Ishikawa (cell line): ENCODE measurements around the gene MDC1.
A peak's percentile ranks its signal among the peaks of the same experiment; 100 is the strongest.

Experiments used
- CEBPB ChIP-seq: IDR thresholded peaks from 2 replicates; pipeline ENCODE4 v1.6.1; 2012
- CREB1 ChIP-seq: IDR thresholded peaks from 2 replicates; pipeline ENCODE4 v1.6.1; 2012; ENCODE audit warnings: low read depth
- EGR1 ChIP-seq: IDR thresholded peaks from 2 replicates; pipeline ENCODE4 v1.6.1; 2012
- EP300 ChIP-seq: IDR thresholded peaks from 2 replicates; pipeline ENCODE4 v1.6.1; 2012; ENCODE audit warnings: borderline replicate concordance
- FOXM1 ChIP-seq: IDR thresholded peaks from 2 replicates; pipeline ENCODE4 v1.6.1; 2012; ENCODE audit warnings: low read depth, borderline replicate concordance
- NFIC ChIP-seq: IDR thresholded peaks from 2 replicates; pipeline ENCODE4 v1.6.1; 2012
- RAD21 ChIP-seq: IDR thresholded peaks from 2 replicates; pipeline ENCODE4 v1.6.1; 2012; ENCODE audit warnings: low read depth
- TAF1 ChIP-seq: IDR thresholded peaks from 2 replicates; pipeline ENCODE4 v1.6.1; 2012; ENCODE audit warnings: low read depth, mild to moderate bottlenecking
- TCF12 ChIP-seq: IDR thresholded peaks from 2 replicates; pipeline ENCODE4 v1.6.1; 2012; ENCODE audit warnings: low read depth
- TEAD4 ChIP-seq: IDR thresholded peaks from 2 replicates; pipeline ENCODE4 v1.6.1; 2012
- YY1 ChIP-seq: IDR thresholded peaks from 2 replicates; pipeline ENCODE4 v1.6.1; 2012; ENCODE audit warnings: low read depth
- ZBTB7A ChIP-seq: IDR thresholded peaks from 2 replicates; pipeline ENCODE4 v1.6.1; 2012; ENCODE audit warnings: low read depth
- TF ChIP-seq, protein P1 (sequence below): IDR thresholded peaks from 2 replicates; pipeline ENCODE4 v1.6.1; 2012; ENCODE audit warnings: low read depth, mild to moderate bottlenecking
- TF ChIP-seq, protein P2 (sequence below): IDR thresholded peaks from 2 replicates; pipeline ENCODE4 v1.6.1; 2012
- TF ChIP-seq, protein P3 (sequence below): IDR thresholded peaks from 2 replicates; pipeline ENCODE4 v1.6.1; 2012

Gene MDC1

DNA sequence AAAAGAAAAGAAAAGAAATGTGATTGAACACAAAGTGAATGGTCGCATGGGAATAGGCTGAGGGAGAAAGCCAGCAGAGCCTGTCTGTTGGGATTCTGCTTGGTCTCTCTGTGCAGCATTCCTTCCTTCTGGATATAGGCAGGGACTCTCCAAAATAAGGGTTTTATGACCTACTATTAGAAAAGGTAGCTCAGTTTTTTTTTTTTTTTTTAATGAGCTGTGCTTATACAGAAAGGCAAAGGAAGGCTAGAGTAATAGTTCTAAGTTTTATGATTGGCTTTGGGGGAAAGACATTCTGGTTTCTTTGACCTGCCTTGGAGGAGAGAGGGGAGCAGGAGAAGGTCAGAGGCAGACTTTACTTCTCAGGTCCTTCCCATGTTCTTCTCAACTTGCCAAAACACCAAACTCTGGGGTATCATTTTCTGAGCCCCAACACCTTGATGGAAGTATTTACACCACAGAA is 46.1 kb upstream of the MDC1 start:
- TF ChIP-seq, protein P1, sequence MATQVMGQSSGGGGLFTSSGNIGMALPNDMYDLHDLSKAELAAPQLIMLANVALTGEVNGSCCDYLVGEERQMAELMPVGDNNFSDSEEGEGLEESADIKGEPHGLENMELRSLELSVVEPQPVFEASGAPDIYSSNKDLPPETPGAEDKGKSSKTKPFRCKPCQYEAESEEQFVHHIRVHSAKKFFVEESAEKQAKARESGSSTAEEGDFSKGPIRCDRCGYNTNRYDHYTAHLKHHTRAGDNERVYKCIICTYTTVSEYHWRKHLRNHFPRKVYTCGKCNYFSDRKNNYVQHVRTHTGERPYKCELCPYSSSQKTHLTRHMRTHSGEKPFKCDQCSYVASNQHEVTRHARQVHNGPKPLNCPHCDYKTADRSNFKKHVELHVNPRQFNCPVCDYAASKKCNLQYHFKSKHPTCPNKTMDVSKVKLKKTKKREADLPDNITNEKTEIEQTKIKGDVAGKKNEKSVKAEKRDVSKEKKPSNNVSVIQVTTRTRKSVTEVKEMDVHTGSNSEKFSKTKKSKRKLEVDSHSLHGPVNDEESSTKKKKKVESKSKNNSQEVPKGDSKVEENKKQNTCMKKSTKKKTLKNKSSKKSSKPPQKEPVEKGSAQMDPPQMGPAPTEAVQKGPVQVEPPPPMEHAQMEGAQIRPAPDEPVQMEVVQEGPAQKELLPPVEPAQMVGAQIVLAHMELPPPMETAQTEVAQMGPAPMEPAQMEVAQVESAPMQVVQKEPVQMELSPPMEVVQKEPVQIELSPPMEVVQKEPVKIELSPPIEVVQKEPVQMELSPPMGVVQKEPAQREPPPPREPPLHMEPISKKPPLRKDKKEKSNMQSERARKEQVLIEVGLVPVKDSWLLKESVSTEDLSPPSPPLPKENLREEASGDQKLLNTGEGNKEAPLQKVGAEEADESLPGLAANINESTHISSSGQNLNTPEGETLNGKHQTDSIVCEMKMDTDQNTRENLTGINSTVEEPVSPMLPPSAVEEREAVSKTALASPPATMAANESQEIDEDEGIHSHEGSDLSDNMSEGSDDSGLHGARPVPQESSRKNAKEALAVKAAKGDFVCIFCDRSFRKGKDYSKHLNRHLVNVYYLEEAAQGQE, result no peak
- no peak for TF ChIP-seq YY1

DNA sequence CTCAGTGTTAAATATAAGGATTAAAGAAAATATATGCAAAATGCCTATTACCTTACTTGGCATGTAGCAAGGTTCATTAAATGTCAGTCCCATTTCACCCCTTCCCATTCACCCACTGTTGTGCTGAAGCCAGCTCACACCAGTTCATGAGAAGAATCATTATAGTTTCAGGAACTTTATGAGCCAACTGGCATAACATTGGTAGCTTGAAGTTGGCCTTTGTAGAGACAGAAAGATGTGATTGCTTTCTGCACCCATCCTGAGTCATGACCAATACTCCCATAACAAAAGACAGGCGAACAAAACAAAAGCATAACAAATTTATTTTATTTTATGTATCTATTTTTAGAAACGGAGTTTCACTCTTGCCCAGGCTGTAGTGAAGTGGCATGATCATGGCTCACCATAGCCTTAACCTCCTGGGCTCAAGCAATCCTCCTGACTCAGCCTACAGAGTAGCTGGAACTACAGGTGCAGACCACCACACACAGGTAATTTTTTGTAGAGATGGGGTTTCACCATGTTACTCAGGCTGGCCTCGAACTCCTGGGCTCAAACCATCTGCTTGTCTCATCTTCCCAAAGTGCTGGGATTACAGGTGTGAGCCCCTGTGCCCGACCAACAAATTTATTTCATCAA is 44.8 kb upstream of the MDC1 start:
- TF ChIP-seq TCF12 (no peak), YY1 (no peak), CREB1 (no peak), ZBTB7A (no peak), CEBPB (no peak)

DNA sequence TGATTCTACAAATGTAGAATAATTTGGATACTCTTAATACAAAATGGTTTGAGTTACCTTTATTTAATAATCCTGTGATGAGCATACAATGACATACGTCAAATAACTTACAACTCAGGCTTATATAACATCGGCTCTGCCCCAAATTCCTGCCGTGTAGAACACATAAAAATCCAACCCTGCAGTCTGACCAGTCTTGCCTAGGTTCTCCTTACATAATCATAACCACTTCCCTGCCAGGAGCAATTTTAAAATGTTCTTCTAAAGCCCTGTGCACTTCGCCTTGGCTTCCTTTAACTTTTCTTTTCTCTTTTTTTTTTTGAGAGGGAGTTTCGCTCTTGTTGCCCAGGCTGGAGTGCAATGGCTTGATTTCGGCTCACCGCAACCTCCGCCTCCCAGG is 43.5 kb upstream of the MDC1 start:
- no peak for TF ChIP-seq CREB1
- TF ChIP-seq EP300, result no peak
- TF ChIP-seq YY1, result no peak
- TF ChIP-seq, protein P2, sequence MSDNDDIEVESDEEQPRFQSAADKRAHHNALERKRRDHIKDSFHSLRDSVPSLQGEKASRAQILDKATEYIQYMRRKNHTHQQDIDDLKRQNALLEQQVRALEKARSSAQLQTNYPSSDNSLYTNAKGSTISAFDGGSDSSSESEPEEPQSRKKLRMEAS, result no peak
- TF ChIP-seq TCF12, result no peak
- TF ChIP-seq, protein P3, sequence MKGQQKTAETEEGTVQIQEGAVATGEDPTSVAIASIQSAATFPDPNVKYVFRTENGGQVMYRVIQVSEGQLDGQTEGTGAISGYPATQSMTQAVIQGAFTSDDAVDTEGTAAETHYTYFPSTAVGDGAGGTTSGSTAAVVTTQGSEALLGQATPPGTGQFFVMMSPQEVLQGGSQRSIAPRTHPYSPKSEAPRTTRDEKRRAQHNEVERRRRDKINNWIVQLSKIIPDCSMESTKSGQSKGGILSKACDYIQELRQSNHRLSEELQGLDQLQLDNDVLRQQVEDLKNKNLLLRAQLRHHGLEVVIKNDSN, result no peak

DNA sequence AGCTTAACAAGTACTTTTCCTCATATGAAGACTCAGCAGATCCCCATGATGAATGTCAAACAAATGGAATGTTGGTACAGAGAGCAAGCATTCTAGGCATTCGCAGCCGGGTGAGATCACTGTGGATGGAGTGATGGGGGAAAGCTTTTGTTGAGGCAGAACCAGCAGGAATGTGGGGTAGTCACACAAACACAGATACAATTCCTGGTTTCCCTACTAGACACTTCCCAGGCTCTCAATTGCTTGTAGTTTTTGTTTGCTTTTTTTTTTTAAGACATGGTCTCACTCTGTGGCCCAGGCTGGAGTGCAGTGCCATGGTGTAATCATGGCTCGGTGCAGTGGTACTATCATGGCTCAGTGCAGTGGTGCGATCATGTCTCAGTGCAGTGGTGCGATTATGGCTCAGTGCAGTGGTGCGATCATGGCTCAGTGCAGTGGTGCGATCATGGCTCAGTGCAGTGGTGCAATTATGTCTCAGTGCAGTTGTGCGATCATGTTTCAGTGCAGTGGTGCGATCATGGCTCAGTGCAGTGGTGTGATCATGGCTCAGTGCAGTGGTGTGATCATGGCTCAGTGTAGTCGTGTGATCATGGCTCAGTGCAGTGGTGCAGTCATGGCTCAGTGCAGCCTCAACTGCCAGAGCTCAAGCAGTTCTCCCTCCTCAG is 42.6 kb upstream of the MDC1 start:
- peak; percentile 79 for TF ChIP-seq TCF12
- no peak for TF ChIP-seq ZBTB7A
- TF ChIP-seq, protein P1, result no peak
- no peak for TF ChIP-seq CREB1
- TF ChIP-seq EP300, result peak; percentile 87; the same call in 1 of the 2 replicates
- TF ChIP-seq EGR1, result no peak
- TF ChIP-seq CEBPB, result 0 out of 2 replicates have a peak, but pooled peaks have one; percentile 15
- TF ChIP-seq RAD21, result no peak
- TF ChIP-seq, protein P2, result no peak
- TF ChIP-seq, protein P3, result no peak
- peak; percentile 97 for TF ChIP-seq TEAD4
- TF ChIP-seq FOXM1, result no peak; the same call in 1 of the 2 replicates
- no peak for TF ChIP-seq TAF1
- peak; percentile 55 for TF ChIP-seq NFIC
- TF ChIP-seq YY1, result no peak

DNA sequence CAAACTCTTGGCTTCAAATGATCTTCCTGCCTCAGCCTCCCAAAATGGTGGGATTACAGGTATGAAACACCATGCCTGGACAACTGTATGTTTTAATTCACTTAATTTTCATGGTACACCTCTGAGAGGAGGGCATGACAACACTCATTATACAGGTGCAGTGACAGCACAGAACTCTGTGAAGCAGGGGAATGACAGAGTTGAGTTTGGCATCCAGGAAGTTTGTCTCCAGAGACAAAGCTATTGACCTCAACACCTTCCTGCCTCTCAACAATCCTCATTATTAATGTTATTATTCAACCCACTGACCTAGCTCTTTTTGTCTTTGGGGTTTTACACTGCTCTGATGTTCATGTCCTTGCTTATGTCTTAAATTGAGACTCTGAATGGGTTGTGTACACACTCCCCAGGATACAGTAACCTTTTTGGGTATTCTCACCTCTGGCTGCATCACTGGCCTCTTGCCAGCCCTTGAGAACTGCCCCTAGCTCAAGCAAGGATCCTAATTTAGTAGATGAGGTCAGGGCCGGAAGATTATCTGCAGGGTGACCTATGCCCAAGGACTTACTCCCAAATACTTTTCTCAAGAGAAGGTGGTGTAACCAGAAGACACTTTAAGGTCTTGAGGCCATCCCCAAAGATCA is 40.3 kb upstream of the MDC1 start:
- TF ChIP-seq, protein P2, result no peak
- TF ChIP-seq EGR1, result no peak
- TF ChIP-seq, protein P1, result no peak
- TF ChIP-seq FOXM1, result no peak
- TF ChIP-seq EP300, result no peak
- peak; percentile 62 for TF ChIP-seq NFIC
- TF ChIP-seq CREB1, result no peak
